OCI-LY1 (cell line): Measurements from ENCODE around the gene WNT11.
A peak's percentile ranks its signal among the peaks of the same experiment; 100 is the strongest.

Source experiments
- H2AFZ ChIP-seq: fragments of 200-600 bp; sonication (generic), shearing (Covaris generic); 2 replicates; pipeline ENCODE4 v1.6.0; 2014; ENCODE audit warnings: antibody characterized with exemption, mild to moderate bottlenecking, low read length
- H3F3A ChIP-seq: fragments of 200-600 bp; sonication (generic), shearing (Covaris generic); 2 replicates; pipeline ENCODE4 v1.6.0; 2014; ENCODE audit warnings: mild to moderate bottlenecking, antibody characterized with exemption, low read length, moderate library complexity; ENCODE audit not compliant: insufficient read depth
- H3K27ac ChIP-seq: fragments of 200-600 bp; sonication (generic); 2 replicates; pipeline ENCODE4 v1.5.1; 2014; ENCODE audit warnings: low read length, mixed run types, mild to moderate bottlenecking, low read depth; ENCODE audit not compliant: poor library complexity, severe bottlenecking
- H3K27me3 ChIP-seq: fragments of 200-600 bp; sonication (generic); 2 replicates; pipeline ENCODE4 v1.6.0; 2014; ENCODE audit warnings: antibody characterized with exemption, mild to moderate bottlenecking, low read length, moderate library complexity; ENCODE audit not compliant: insufficient read depth
- H3K36me3 ChIP-seq: fragments of 200-600 bp; sonication (generic); 2 replicates; pipeline ENCODE4 v1.6.1; 2014; ENCODE audit warnings: mild to moderate bottlenecking, antibody characterized with exemption, low read length, moderate library complexity, mixed read lengths; ENCODE audit not compliant: insufficient read depth
- H3K4me1 ChIP-seq: fragments of 200-600 bp; sonication (generic); 2 replicates; pipeline ENCODE4 v1.5.1; 2014; ENCODE audit warnings: mild to moderate bottlenecking, low read length, moderate library complexity; ENCODE audit not compliant: insufficient read depth, severe bottlenecking
- H3K4me2 ChIP-seq: fragments of 200-600 bp; sonication (generic), shearing (Covaris generic); 2 replicates; pipeline ENCODE4 v1.6.1; 2014; ENCODE audit warnings: low read length
- H3K4me3 ChIP-seq: fragments of 200-600 bp; sonication (generic); 2 replicates; pipeline ENCODE4 v1.5.1; 2014; ENCODE audit warnings: low read length, low read depth, mild to moderate bottlenecking, mixed read lengths; ENCODE audit not compliant: poor library complexity, severe bottlenecking
- H3K79me2 ChIP-seq: fragments of 200-600 bp; shearing (Covaris generic); 2 replicates; pipeline ENCODE4 v1.6.1; 2016; ENCODE audit warnings: mixed run types, low read length, mixed read lengths; ENCODE audit not compliant: insufficient read depth
- H3K9ac ChIP-seq: fragments of 200-600 bp; sonication (generic), shearing (Covaris generic); 2 replicates; pipeline ENCODE4 v1.6.1; 2014; ENCODE audit warnings: mild to moderate bottlenecking, low read length, mixed read lengths
- H3K9me2 ChIP-seq: fragments of 200-600 bp; sonication (generic), shearing (Covaris generic); 2 replicates; pipeline ENCODE4 v1.6.1; 2014; ENCODE audit warnings: low read depth, mild to moderate bottlenecking, low read length, mixed read lengths
- H3K9me3 ChIP-seq: fragments of 200-600 bp; shearing (Covaris generic); 2 replicates; pipeline ENCODE4 v1.6.1; 2014; ENCODE audit warnings: low read length, mixed read lengths
- H4K20me1 ChIP-seq: fragments of 200-600 bp; sonication (generic), shearing (Covaris generic); 2 replicates; pipeline ENCODE4 v1.6.0; 2016; ENCODE audit warnings: mild to moderate bottlenecking, low read length; ENCODE audit not compliant: insufficient read depth
- EZH2 ChIP-seq: fragments of 200-600 bp; sonication (generic), shearing (Covaris generic); IDR thresholded peaks from 2 replicates; pipeline ENCODE4 v1.8.0; 2017; ENCODE audit warnings: borderline replicate concordance, mixed run types, mild to moderate bottlenecking, antibody characterized with exemption, low read length, moderate library complexity, mixed read lengths
- TF ChIP-seq, protein P1 (sequence below): fragments of 200-600 bp; sonication (generic), shearing (Covaris generic); IDR thresholded peaks from 2 replicates; pipeline ENCODE4 v1.5.1; 2017; ENCODE audit warnings: mild to moderate bottlenecking, antibody characterized with exemption, low read length, moderate library complexity, mixed read lengths

Gene WNT11

DNA sequence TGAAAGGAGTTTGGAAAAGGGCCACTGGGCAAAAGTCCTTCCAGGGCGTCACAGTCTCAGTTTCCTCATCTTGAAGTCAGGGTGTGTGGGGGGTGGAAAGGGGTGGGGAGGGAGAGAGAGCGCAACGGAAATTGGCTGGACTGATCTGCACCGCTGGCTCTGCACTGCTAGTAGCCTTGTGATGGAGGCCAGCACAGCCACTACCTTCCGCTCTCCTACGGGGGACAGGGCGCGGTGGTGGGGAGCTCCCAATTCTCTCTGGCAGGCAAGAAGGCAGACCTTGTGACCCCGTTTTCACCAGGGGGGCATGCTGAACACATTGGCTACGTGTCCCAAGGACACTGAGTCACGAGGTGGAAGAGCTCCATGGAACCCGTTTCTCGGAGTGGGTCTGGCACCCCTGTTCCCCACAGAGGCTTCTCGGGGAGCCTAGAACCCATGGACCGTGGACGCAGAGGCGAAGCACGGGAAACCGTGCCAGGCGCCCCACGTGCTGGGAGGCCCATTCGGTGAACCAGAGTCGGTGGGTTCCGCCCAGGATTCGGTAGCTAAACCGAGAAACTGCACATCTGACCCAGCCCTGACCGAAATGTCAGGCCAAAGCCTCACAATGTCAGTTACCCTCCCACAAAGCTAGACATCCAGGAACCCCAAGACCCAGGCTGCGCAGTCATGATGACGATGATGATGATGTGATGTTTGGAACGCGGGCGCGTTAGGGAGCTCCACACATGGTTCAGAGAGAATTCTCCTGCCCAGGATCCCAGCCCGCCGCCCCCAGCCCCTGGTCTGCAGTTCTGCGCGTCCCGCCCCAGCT lies 28.3 kb upstream of the WNT11 start:
- H3K9ac ChIP-seq = peak overlapping the region; percentile 66
- no peak for TF ChIP-seq EZH2
- TF ChIP-seq, protein P1, sequence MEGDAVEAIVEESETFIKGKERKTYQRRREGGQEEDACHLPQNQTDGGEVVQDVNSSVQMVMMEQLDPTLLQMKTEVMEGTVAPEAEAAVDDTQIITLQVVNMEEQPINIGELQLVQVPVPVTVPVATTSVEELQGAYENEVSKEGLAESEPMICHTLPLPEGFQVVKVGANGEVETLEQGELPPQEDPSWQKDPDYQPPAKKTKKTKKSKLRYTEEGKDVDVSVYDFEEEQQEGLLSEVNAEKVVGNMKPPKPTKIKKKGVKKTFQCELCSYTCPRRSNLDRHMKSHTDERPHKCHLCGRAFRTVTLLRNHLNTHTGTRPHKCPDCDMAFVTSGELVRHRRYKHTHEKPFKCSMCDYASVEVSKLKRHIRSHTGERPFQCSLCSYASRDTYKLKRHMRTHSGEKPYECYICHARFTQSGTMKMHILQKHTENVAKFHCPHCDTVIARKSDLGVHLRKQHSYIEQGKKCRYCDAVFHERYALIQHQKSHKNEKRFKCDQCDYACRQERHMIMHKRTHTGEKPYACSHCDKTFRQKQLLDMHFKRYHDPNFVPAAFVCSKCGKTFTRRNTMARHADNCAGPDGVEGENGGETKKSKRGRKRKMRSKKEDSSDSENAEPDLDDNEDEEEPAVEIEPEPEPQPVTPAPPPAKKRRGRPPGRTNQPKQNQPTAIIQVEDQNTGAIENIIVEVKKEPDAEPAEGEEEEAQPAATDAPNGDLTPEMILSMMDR = no peak
- H4K20me1 ChIP-seq = no peaks in the 10 kb centered on the region
- H3K9me2 ChIP-seq = no peaks in the 10 kb centered on the region
- no peaks in the 10 kb centered on the region for H3K79me2 ChIP-seq
- no peaks in the 10 kb centered on the region for H3K36me3 ChIP-seq
- peak overlapping the region; percentile 76 for H3K4me3 ChIP-seq
- no peak overlapping the region for H3K27ac ChIP-seq
- no peaks in the 10 kb centered on the region for H3K9me3 ChIP-seq
- no peaks in the 10 kb centered on the region for H3F3A ChIP-seq
- H2AFZ ChIP-seq = peak overlapping the region; percentile 10; the same call in 1 of the 2 replicates
- H3K4me2 ChIP-seq = peak overlapping the region; percentile 77
- H3K4me1 ChIP-seq = peaks cover 26% of the 10 kb centered on the region
- peaks cover 6% of the 10 kb centered on the region; the same call in 1 of the 2 replicates for H3K27me3 ChIP-seq

DNA sequence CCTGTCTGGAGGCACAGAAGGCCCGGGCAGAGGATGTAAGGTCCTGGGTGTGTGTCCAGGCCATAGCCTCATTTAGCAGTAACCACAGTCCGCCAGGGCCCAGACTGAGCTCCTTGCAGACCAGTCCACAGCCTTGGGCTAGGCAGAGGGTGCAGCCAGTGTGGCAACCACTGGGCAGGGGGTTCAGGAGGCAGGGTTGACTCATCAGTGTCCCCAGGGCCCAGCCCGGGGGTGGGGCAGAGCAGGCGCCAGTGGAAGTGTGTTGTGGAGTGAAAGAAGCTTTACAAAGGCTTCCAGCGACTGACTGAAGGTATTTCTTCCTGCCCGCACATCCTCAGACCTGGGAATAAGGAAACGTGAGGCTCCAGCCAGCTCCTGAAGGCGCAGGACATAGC lies 27.7 kb upstream of the WNT11 start:
- peaks cover 26% of the 10 kb centered on the region for H3K4me1 ChIP-seq
- peak overlapping the region; percentile 77 for H3K4me2 ChIP-seq
- H3K36me3 ChIP-seq = no peaks in the 10 kb centered on the region
- no peaks in the 10 kb centered on the region for H3F3A ChIP-seq
- H3K79me2 ChIP-seq = no peaks in the 10 kb centered on the region
- H3K9me3 ChIP-seq = no peaks in the 10 kb centered on the region
- no peak for TF ChIP-seq EZH2
- TF ChIP-seq, protein P1 = no peak
- H2AFZ ChIP-seq = no peak overlapping the region
- peak overlapping the region; percentile 76 for H3K4me3 ChIP-seq
- no peaks in the 10 kb centered on the region for H3K9me2 ChIP-seq
- peaks cover 6% of the 10 kb centered on the region; the same call in 1 of the 2 replicates for H3K27me3 ChIP-seq
- H4K20me1 ChIP-seq = no peaks in the 10 kb centered on the region
- H3K27ac ChIP-seq = no peak overlapping the region
- H3K9ac ChIP-seq = no peak overlapping the region; the same call in 1 of the 2 replicates

DNA sequence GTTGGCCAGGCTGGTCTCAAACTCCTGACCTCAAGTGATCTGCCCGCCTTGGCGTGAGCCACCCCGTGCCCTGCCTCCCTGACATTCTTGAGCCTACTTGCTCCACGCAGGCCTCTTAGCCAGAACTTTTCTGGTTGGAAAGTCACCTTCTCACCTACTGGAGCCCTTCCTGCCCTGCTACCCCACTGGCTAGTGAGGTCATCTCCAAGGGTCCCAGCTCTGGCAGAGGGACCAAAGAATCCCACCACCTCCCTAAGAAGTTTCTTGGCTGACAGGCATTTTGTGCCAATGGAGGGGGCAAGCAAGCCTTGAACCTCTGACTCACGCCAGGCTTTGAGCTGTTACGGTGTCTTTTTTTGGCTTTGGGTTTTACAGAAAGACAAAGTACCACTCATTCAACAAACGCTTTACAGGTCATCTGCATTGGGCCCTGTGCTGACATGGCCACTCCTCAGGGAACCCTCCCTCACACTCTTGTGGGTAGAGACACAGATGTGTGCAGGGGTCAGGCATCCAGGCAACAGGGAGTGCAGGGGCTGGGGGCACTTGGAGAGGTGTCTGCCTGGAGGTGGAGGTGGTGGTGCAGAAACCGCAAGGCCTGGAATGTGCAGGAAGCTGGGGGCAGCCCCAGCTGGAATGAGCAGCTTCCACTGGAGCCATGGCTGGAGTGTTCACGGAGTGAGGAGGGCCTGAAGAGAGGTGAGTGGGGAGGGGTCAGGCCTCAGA lies 27.1 kb upstream of the WNT11 start:
- no peaks in the 10 kb centered on the region for H3K9me2 ChIP-seq
- H3K79me2 ChIP-seq = no peaks in the 10 kb centered on the region
- H3K27me3 ChIP-seq = peaks cover 6% of the 10 kb centered on the region; the same call in 1 of the 2 replicates
- H3K36me3 ChIP-seq = no peaks in the 10 kb centered on the region
- H4K20me1 ChIP-seq = no peaks in the 10 kb centered on the region
- H3F3A ChIP-seq = no peaks in the 10 kb centered on the region
- no peak for TF ChIP-seq EZH2
- TF ChIP-seq, protein P1 = no peak
- H3K9me3 ChIP-seq = no peaks in the 10 kb centered on the region
- no peak overlapping the region for H2AFZ ChIP-seq
- peaks cover 26% of the 10 kb centered on the region for H3K4me1 ChIP-seq
- no peak overlapping the region for H3K9ac ChIP-seq
- no peak overlapping the region for H3K4me2 ChIP-seq
- no peak overlapping the region for H3K27ac ChIP-seq
- no peak overlapping the region for H3K4me3 ChIP-seq
